ENCODE results near the gene MAP4K2.

MAP4K2 gene

GRCh38 chr11:64849598-64850356 lies 46.8 kb upstream of the MAP4K2 start:
- Histone ChIP-seq H3K4me3 (ENCODE audit: low read depth in 1 of 2, low read length in 2 of 2) (no peak overlapping the region), H3K9me3 (ENCODE audit: insufficient read depth, low read length, severe bottlenecking) (no peaks in the 10 kb centered on the region), H3K27me3 (ENCODE audit: insufficient read depth, low read length, poor library complexity) (peaks cover 1% of the 10 kb centered on the region), H3K4me2 (ENCODE audit: insufficient read depth, low read length) (no peak overlapping the region), H3K9ac (ENCODE audit: low read depth, low read length) (no peak overlapping the region), H4K20me1 (ENCODE audit: insufficient read depth, low read length) (no peaks in the 10 kb centered on the region), H3K79me2 (ENCODE audit: insufficient read depth, low read length) (no peaks in the 10 kb centered on the region), H3K4me1 (ENCODE audit: insufficient read depth, low read length) (peaks cover 8% of the 10 kb centered on the region), H3K36me3 (ENCODE audit: insufficient read depth, low read length) (peaks cover 20% of the 10 kb centered on the region), H3K27ac (ENCODE audit: low read length) (no peak overlapping the region), H2AFZ (ENCODE audit: low read depth, low read length) (no peak overlapping the region)
- no peak for DNase-seq
- TF ChIP-seq, protein P1, sequence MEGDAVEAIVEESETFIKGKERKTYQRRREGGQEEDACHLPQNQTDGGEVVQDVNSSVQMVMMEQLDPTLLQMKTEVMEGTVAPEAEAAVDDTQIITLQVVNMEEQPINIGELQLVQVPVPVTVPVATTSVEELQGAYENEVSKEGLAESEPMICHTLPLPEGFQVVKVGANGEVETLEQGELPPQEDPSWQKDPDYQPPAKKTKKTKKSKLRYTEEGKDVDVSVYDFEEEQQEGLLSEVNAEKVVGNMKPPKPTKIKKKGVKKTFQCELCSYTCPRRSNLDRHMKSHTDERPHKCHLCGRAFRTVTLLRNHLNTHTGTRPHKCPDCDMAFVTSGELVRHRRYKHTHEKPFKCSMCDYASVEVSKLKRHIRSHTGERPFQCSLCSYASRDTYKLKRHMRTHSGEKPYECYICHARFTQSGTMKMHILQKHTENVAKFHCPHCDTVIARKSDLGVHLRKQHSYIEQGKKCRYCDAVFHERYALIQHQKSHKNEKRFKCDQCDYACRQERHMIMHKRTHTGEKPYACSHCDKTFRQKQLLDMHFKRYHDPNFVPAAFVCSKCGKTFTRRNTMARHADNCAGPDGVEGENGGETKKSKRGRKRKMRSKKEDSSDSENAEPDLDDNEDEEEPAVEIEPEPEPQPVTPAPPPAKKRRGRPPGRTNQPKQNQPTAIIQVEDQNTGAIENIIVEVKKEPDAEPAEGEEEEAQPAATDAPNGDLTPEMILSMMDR (IDR thresholded peaks at IDR 0.05; ENCODE audit: borderline replicate concordance, extremely low read depth, low read length, poor library complexity, severe bottlenecking), result no peak
- no peak for TF ChIP-seq EZH2 (IDR thresholded peaks at IDR 0.05; ENCODE audit: borderline replicate concordance, low read depth, low read length, severe bottlenecking)
- ATAC-seq (ENCODE audit: insufficient read depth, low read depth), result no peak

DNA sequence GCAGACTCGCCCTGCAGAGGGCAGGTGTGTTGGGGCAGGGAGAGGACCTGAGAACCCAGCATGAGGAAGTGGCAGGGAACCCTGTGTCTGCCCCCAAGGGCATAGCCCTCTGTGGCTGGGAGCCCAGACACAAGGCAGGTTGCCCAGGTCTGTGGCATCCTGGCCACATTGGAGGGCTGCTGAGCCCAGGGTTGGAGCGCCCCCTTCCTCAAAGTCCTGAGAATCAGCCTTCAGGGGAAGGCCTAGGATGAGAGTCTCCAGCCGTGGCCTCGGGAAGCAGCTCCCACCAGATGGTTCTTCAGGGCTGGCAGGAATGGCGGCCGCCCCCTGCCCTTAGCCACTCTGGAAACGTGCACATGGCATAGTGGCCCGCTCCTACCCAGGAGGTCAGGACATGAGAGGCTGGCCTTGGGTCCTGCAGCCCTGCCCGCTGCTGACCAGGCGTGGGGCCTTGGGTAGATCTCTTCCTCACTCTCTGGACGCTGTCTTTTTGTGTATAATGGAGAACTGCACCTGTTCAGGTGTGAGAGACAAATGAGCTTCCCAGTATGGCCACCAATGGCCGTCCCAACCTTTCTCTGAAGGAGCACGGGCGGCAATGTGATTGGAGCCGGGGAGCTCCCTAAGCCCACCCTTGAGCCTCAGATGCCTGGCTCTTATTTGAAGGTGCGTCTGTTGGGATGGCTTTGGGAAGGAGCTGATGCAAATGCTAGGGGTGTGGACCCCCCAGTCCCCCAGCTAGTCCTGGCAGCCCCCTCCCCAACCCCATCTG lies 46.0 kb upstream of the MAP4K2 start:
- no peaks in the 10 kb centered on the region for H3K9me3 ChIP-seq (ENCODE audit: insufficient read depth, low read length, severe bottlenecking)
- H2AFZ ChIP-seq (ENCODE audit: low read depth, low read length), result no peak overlapping the region
- ATAC-seq (ENCODE audit: insufficient read depth, low read depth) (no peak), DNase-seq (no peak)
- no peaks in the 10 kb centered on the region for H3K79me2 ChIP-seq (ENCODE audit: insufficient read depth, low read length)
- H3K36me3 ChIP-seq (ENCODE audit: insufficient read depth, low read length), result peaks cover 12% of the 10 kb centered on the region
- no peak overlapping the region for H3K9ac ChIP-seq (ENCODE audit: low read depth, low read length)
- peaks cover 16% of the 10 kb centered on the region for H3K4me1 ChIP-seq (ENCODE audit: insufficient read depth, low read length)
- H4K20me1 ChIP-seq (ENCODE audit: insufficient read depth, low read length), result 0 out of 2 replicates have a peak, but pooled peaks cover under 1% of the 10 kb centered on the region
- TF ChIP-seq, protein P1 (IDR thresholded peaks at IDR 0.05; ENCODE audit: borderline replicate concordance, extremely low read depth, low read length, poor library complexity, severe bottlenecking), result no peak
- no peak for TF ChIP-seq EZH2 (IDR thresholded peaks at IDR 0.05; ENCODE audit: borderline replicate concordance, low read depth, low read length, severe bottlenecking)
- no peak overlapping the region for H3K4me3 ChIP-seq (ENCODE audit: low read depth in 1 of 2, low read length in 2 of 2)
- no peak overlapping the region for H3K4me2 ChIP-seq (ENCODE audit: insufficient read depth, low read length)
- no peak overlapping the region for H3K27ac ChIP-seq (ENCODE audit: low read length)
- H3K27me3 ChIP-seq (ENCODE audit: insufficient read depth, low read length, poor library complexity), result peaks cover 8% of the 10 kb centered on the region

GRCh38 chr11:64848214-64848825 lies 45.3 kb upstream of the MAP4K2 start:
- H3K9ac ChIP-seq (ENCODE audit: low read depth, low read length), result no peak overlapping the region
- DNase-seq (no peak), ATAC-seq (ENCODE audit: insufficient read depth, low read depth) (no peak)
- peaks cover 7% of the 10 kb centered on the region; the same call in 1 of the 2 replicates for H3K36me3 ChIP-seq (ENCODE audit: insufficient read depth, low read length)
- peaks cover 17% of the 10 kb centered on the region for H3K4me1 ChIP-seq (ENCODE audit: insufficient read depth, low read length)
- H3K4me2 ChIP-seq (ENCODE audit: insufficient read depth, low read length), result no peak overlapping the region
- H3K27me3 ChIP-seq (ENCODE audit: insufficient read depth, low read length, poor library complexity), result peaks cover 12% of the 10 kb centered on the region
- H3K9me3 ChIP-seq (ENCODE audit: insufficient read depth, low read length, severe bottlenecking), result no peaks in the 10 kb centered on the region
- H3K79me2 ChIP-seq (ENCODE audit: insufficient read depth, low read length), result no peaks in the 10 kb centered on the region
- H2AFZ ChIP-seq (ENCODE audit: low read depth, low read length), result no peak overlapping the region
- H4K20me1 ChIP-seq (ENCODE audit: insufficient read depth, low read length), result 0 out of 2 replicates have a peak, but pooled peaks cover 3% of the 10 kb centered on the region
- H3K27ac ChIP-seq (ENCODE audit: low read length), result no peak overlapping the region
- H3K4me3 ChIP-seq (ENCODE audit: low read depth in 1 of 2, low read length in 2 of 2), result no peak overlapping the region
- TF ChIP-seq EZH2 (IDR thresholded peaks at IDR 0.05; ENCODE audit: borderline replicate concordance, low read depth, low read length, severe bottlenecking), result no peak
- TF ChIP-seq, protein P1 (IDR thresholded peaks at IDR 0.05; ENCODE audit: borderline replicate concordance, extremely low read depth, low read length, poor library complexity, severe bottlenecking), result no peak
